MM.1S (cell line): ENCODE data around the gene NRGN.

ENCODE experiments used
- DNase-seq: peaks from one replicate; pipeline ENCODE4 v3.0.0-alpha.2; 2015
- H2AFZ ChIP-seq: fragments of 300-600 bp; sonication (generic); 2 replicates; pipeline ENCODE4 v1.6.0; 2016; ENCODE audit warnings: antibody characterized with exemption, low read length
- H3F3A ChIP-seq: fragments of 300-600 bp; sonication (generic); 2 replicates; pipeline ENCODE4 v1.6.1; 2016; ENCODE audit warnings: mild to moderate bottlenecking, antibody characterized with exemption, low read length, moderate library complexity, mixed read lengths; ENCODE audit not compliant: insufficient read depth
- H3K27ac ChIP-seq: fragments of 300-600 bp; sonication (generic); 2 replicates; pipeline ENCODE4 v1.5.1; 2016; ENCODE audit warnings: mild to moderate bottlenecking, low read length
- H3K27me3 ChIP-seq: fragments of 300-600 bp; sonication (generic); replicated peaks from 2 replicates; pipeline ENCODE4 v1.6.0; 2016; ENCODE audit warnings: low read length; ENCODE audit not compliant: insufficient read depth
- H3K36me3 ChIP-seq: fragments of 300-600 bp; sonication (generic); replicated peaks from 2 replicates; pipeline ENCODE4 v1.6.1; 2016; ENCODE audit warnings: mild to moderate bottlenecking, low read length, mixed read lengths; ENCODE audit not compliant: insufficient read depth
- H3K4me1 ChIP-seq: fragments of 300-600 bp; sonication (generic); 2 replicates; pipeline ENCODE4 v1.6.1; 2016; ENCODE audit warnings: low read length, mixed read lengths
- H3K4me2 ChIP-seq: fragments of 300-600 bp; sonication (generic); 2 replicates; pipeline ENCODE4 v1.6.0; 2016; ENCODE audit warnings: low read depth, low read length
- H3K4me3 ChIP-seq: fragments of 300-600 bp; sonication (generic); 2 replicates; pipeline ENCODE4 v1.5.1; 2016; ENCODE audit warnings: low read length, mixed read lengths
- H3K79me2 ChIP-seq: fragments of 300-600 bp; sonication (generic); 2 replicates; pipeline ENCODE4 v1.6.1; 2016; ENCODE audit warnings: mixed run types, low read length, mixed read lengths
- H3K9ac ChIP-seq: fragments of 300-600 bp; sonication (generic); 2 replicates; pipeline ENCODE4 v1.6.1; 2016; ENCODE audit warnings: low read length, mixed read lengths
- H3K9me2 ChIP-seq: fragments of 300-600 bp; sonication (generic); replicated peaks from 2 replicates; pipeline ENCODE4 v1.6.1; 2016; ENCODE audit warnings: mild to moderate bottlenecking, low read length, mixed read lengths; ENCODE audit not compliant: insufficient read depth
- H3K9me3 ChIP-seq: fragments of 300-600 bp; sonication (generic); replicated peaks from 2 replicates; pipeline ENCODE4 v1.6.1; 2016; ENCODE audit warnings: mild to moderate bottlenecking, low read length, mixed read lengths; ENCODE audit not compliant: insufficient read depth
- H4K20me1 ChIP-seq: fragments of 300-600 bp; sonication (generic); 2 replicates; pipeline ENCODE4 v1.6.1; 2016; ENCODE audit warnings: mild to moderate bottlenecking, low read length, moderate library complexity, mixed read lengths; ENCODE audit not compliant: insufficient read depth
- EZH2 ChIP-seq: fragments of 300-600 bp; sonication (generic); optimal IDR thresholded peaks from 2 replicates; pipeline ENCODE3; 2017; ENCODE audit warnings: low read depth, mild to moderate bottlenecking, antibody characterized with exemption, low read length, mixed read lengths
- EZH2phosphoT487 ChIP-seq: fragments of 300-600 bp; sonication (generic); IDR thresholded peaks from 2 replicates; pipeline ENCODE4 v1.6.1; 2018; ENCODE audit warnings: antibody characterized with exemption, low read length
- TF ChIP-seq, protein P1 (sequence below): fragments of 300-600 bp; sonication (generic); IDR thresholded peaks from 2 replicates; pipeline ENCODE4 v1.5.1; 2016; ENCODE audit warnings: antibody characterized with exemption, low read length, mixed read lengths

NRGN gene

DNA sequence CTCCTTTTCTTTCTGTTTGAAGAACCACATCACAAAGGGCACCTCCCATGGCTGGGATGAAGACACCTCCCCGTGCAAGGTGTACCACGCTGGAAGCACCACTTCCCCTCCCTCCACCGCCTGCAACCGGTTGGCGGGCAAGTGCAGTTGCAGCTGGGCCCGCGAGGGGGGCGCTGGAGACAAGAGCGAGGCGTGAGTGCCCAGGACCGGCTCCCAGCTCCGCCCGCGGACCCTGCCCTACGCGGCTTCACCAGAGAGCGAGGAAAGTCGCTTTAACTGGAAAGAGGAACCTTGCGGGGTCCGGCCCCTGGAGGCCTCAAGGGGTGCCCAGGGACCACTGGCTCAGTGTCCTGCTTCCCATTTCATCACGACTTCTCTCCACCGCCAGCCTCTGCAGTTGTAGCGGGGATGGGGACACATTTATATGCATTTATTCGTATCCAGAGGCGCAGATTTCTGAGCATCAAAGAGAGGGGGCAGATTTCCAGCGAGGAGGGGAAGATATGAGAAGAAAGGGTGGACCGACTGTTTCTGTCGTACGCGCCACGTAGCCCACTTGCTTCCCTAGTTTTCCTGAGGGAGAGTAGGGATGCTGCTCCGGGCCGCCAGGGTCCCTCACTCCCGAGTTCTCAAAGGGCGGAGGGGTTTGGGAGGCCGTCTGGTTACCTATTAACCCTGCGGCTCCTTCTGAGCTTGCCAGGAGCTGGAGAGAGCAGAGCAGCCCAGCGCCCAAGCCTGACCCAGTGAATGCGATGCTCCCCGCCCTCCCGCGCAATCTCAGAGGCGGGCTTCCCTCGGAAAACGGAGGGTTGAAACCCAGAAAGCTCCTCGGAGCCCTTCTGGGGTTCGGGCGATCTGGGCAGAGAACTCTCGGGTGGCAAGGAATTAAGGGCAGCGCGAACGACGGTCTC, 18.9 kb downstream of the NRGN start:
- Histone ChIP-seq H4K20me1 (no peaks in the 10 kb centered on the region), H3K9ac (no peak overlapping the region), H3K27me3 (no peaks in the 10 kb centered on the region), H3K4me1 (peaks cover 4% of the 10 kb centered on the region; the same call in 1 of the 2 replicates), H2AFZ (no peak overlapping the region), H3K4me3 (peak overlapping the region; percentile 26; the same call in 1 of the 2 replicates), H3F3A (peaks cover 14% of the 10 kb centered on the region), H3K27ac (no peak overlapping the region), H3K9me3 (no peaks in the 10 kb centered on the region), H3K79me2 (peaks cover 32% of the 10 kb centered on the region), H3K36me3 (no peaks in the 10 kb centered on the region), H3K4me2 (peak overlapping the region; percentile 47; the same call in 1 of the 2 replicates), H3K9me2 (no peaks in the 10 kb centered on the region)
- peak; percentile 23 for DNase-seq
- TF ChIP-seq, protein P1, sequence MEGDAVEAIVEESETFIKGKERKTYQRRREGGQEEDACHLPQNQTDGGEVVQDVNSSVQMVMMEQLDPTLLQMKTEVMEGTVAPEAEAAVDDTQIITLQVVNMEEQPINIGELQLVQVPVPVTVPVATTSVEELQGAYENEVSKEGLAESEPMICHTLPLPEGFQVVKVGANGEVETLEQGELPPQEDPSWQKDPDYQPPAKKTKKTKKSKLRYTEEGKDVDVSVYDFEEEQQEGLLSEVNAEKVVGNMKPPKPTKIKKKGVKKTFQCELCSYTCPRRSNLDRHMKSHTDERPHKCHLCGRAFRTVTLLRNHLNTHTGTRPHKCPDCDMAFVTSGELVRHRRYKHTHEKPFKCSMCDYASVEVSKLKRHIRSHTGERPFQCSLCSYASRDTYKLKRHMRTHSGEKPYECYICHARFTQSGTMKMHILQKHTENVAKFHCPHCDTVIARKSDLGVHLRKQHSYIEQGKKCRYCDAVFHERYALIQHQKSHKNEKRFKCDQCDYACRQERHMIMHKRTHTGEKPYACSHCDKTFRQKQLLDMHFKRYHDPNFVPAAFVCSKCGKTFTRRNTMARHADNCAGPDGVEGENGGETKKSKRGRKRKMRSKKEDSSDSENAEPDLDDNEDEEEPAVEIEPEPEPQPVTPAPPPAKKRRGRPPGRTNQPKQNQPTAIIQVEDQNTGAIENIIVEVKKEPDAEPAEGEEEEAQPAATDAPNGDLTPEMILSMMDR = peak; percentile 48
- TF ChIP-seq EZH2phosphoT487 = no peak

DNA sequence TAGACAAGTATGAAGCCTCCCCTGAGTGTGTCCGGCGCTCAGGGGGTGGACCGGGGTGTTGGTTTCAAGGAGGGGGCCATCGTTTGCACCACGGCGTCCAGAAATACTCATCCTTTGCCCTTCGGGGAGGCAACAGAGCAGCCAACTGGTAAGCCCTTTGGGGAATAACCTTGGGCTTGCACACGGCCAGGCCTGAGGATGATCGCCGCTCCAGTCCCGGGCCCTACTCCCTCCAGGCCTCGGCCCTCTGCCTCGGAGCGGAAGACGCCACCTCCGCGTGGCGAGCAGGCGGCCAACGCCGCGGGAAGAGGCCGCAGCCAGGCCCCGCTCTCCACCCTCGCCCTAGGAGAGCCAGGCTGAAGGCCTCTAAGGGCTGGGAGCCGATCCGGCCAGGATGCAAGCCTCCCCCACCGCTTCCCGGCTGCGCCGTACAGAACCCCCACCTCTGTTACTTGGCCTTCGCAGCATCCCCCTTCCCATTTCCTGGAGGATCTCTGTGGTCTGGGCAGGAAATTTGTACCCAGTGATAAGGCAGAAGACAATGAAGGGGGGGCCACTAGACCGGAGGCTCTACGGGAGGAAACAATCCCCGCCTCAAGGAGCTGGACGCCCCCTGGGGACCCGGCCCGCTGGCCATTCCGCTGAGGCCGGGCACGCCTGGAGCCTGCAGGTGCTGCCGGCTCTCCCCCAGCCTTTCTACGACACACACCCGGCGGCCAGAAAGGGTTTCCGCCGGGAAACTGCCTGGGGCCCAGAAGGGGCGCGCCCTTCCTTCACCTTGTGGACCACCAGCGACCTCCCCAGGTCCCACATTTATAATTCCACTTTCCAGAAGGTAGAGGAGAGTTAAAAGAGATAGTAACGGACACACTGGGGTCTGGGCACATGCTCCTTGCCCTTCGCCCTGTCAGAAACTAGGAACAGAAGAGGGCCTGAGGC, 19.8 kb downstream of the NRGN start:
- Histone ChIP-seq H2AFZ (peak overlapping the region; percentile 54), H3K27me3 (no peaks in the 10 kb centered on the region), H3K4me3 (peak overlapping the region; percentile 74; the same call in 1 of the 2 replicates), H3K4me2 (peak overlapping the region; percentile 90; the same call in 1 of the 2 replicates), H3K36me3 (no peaks in the 10 kb centered on the region), H3K4me1 (peaks cover 13% of the 10 kb centered on the region), H4K20me1 (no peaks in the 10 kb centered on the region), H3K79me2 (peaks cover 32% of the 10 kb centered on the region), H3F3A (peaks cover 23% of the 10 kb centered on the region), H3K9ac (peak overlapping the region; percentile 50; the same call in 1 of the 2 replicates), H3K9me3 (no peaks in the 10 kb centered on the region), H3K27ac (peak overlapping the region; percentile 52; the same call in 1 of the 2 replicates), H3K9me2 (no peaks in the 10 kb centered on the region)
- TF ChIP-seq EZH2phosphoT487 = no peak
- TF ChIP-seq, protein P1 = no peak
- DNase-seq = no peak

DNA sequence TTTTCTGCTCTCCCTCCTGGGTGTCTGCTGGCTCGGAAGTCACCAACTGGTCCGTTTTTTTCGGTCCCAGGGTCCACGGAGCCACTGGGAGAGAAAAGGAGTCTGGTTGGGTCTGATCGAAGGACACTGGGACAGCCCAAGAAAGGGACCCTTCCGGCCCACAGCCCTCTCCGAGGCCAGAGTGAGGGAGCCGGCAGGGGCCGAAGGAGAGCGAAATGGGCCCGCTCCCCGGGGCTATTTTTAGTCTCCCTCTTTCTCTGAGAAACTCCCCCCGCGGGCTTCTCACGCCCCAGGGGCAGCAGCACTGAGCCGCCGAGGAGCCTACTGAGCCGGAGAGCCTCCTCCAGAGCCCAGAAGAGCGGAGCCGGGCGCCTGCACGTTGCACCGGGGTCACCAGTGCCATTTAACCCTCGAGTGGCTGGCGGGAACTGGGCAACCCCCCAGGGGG, 20.5 kb downstream of the NRGN start:
- Histone ChIP-seq H3K4me3 (peak overlapping the region; percentile 74), H3K27me3 (no peaks in the 10 kb centered on the region)
- peak; percentile 24 for DNase-seq

More for the DNA sequence above, 20.5 kb downstream of the NRGN start:
- TF ChIP-seq EZH2phosphoT487 = no peak
- no peak for TF ChIP-seq EZH2
- TF ChIP-seq, protein P1 = no peak
- Histone ChIP-seq H2AFZ (peak overlapping the region; percentile 54), H3K36me3 (no peaks in the 10 kb centered on the region), H3K4me2 (peak overlapping the region; percentile 90), H3K79me2 (peaks cover 32% of the 10 kb centered on the region), H3K27ac (peak overlapping the region; percentile 52; the same call in 1 of the 2 replicates), H3K9me3 (no peaks in the 10 kb centered on the region), H3K9ac (peak overlapping the region; percentile 50; the same call in 1 of the 2 replicates), H3K9me2 (no peaks in the 10 kb centered on the region), H3F3A (peaks cover 25% of the 10 kb centered on the region), H3K4me1 (peaks cover 20% of the 10 kb centered on the region), H4K20me1 (no peaks in the 10 kb centered on the region)
